ENCODE results near the gene UBE2R2.
"Not testable (repeated sequence)": the region's sequence is repeated elsewhere in the genome, so short reads cannot be mapped to it uniquely, and the experiment has no call there.

UBE2R2 gene

DNA sequence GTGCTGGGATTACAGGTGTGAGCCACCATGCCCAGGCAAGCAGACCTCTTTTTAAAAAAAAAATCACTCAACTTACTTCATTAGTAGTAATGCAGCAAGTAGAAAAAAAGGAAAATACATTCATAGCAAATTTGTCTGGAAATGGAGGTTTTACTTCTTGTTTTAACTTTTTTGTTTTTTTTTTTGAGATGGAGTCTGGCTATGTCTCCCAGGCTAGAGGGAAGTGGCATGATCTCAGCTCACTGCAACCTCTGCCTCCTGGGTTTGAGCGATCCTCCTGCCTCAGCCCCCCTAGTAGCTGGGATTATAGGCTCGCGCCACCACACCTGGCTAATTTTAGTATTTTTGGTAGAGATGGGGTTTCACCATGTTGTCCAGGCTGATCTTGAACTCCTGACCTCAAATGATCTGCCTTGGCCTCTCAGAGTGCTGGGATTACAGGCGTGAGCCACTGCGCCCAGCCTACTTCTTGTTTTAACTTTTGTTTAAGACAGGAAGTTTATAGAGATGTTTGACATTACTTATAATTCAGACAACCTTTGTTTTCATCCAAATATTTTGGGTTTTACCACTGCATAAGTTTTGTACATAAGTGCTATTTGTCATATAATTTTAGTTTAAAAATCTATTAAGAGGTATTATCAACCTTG, 26.5 kb downstream of the UBE2R2 start:
- DNase-seq: no peak

- no peak for DNase-seq
These were observed 29.3 kb downstream of the UBE2R2 start for GRCh38 chr9:33846231-33846630.

- DNase-seq: not testable (repeated sequence)
These were observed 30.9 kb downstream of the UBE2R2 start for GRCh38 chr9:33847894-33848205.

DNA sequence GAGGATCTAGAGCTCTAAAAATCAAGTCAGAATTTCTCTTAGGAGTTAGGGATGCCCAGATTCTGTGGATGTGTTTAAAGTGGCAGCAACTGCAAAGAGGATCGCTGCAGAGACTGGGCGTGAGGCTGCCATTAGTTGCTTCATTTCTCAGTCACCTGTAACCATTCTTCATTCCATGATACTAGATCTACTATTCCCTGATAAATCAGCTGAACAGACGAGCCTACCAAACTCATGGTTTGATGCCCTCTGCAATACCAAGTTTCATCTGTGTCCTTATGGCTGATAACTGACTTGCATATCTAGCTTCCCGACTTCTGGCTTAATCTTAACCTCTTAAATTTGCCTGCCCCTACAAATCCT, 33.3 kb downstream of the UBE2R2 start:
- DNase-seq: no peak

GRCh38 chr9:33850677-33851076, 33.7 kb downstream of the UBE2R2 start:
- DNase-seq: no peak

DNA sequence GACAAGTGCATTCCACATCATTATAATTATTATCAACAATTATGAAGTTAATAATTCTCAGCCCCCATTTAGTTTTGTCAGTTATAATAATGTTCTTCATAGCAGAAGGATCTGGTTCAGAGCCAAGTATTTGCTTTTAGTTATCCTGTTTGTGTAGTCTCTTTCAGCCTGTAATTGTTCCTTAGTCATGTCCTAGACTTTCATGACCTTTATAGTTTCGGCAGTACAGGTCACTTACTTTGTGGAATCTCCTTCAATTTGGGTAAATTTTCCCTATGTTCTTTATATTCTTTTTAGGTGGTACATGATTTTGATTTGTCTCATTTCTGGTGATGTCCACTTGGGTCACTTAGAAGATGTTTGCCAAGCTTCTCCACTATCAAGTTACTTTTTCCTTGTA, 34.3 kb downstream of the UBE2R2 start:
- DNase-seq: no peak

GRCh38 chr9:33852216-33852826, 35.4 kb downstream of the UBE2R2 start:
- DNase-seq: peak; percentile 48

DNA sequence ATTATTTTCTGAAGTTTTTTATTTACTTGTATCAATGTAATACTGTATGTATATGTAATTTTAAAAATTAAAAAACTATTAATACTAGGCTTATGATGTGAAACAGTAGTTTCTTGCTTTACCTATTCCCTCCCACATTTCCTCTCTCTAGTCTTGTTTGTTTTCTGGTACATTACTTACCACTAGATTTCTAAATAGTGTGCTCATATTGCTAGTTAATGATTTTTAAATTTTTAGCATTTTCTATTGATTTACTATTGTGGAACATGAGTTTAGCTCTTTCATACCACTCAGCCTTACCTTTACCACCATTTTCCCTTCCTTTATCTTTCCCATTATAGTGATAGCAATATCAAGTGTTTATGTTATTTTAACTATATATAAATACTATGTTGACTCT, 39.3 kb downstream of the UBE2R2 start:
- DNase-seq: no peak

GRCh38 chr9:33858423-33858822, 41.5 kb downstream of the UBE2R2 start:
- DNase-seq: no peak

GRCh38 chr9:33860200-33860871, 43.4 kb downstream of the UBE2R2 start:
- no peak for DNase-seq

DNA sequence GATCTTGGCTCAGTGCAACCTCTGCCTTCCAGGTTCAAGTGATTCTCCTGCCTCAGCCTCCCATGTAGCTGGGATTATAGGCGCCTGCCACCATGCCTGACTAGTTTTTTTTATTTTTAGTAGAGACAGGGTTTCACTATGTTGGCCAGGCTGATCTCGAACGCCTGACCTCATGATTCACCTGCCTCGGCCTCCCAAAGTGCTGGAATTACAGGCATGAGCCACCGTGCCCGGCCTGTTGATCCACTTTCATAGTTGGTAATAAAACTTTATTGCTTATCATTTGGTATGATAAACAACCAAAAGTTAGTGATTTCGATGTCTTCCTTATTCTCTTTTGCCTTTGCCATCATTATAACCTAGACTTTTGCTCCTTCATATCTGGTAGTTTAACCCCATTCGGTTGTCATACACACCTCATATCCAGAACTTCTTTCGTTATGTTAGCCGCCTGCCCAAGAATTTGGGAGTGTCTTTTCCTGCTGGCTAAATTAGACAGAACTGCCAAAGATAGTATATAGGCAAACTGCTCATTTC, 45.0 kb downstream of the UBE2R2 start:
- no peak for DNase-seq

DNA sequence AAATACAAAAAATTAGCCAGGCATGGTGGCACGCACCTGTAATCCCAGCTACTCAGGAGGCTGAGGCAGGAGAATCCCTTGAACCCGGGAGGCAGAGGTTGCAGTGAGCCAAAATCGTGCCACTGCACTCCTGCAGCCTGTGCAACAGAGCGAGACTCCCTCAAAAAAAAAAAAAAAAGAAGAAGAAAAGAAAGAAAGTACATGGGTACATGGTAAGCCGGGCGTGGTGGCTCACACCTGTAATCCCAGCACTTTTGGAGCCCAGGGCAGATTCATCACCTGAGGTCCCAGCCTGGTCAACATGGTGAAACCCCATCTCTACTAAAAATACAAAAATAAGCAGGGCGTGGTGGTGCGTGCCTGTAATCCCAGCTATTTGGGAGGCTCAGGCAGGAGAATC, 46.1 kb downstream of the UBE2R2 start:
- DNase-seq: not testable (repeated sequence)

DNA sequence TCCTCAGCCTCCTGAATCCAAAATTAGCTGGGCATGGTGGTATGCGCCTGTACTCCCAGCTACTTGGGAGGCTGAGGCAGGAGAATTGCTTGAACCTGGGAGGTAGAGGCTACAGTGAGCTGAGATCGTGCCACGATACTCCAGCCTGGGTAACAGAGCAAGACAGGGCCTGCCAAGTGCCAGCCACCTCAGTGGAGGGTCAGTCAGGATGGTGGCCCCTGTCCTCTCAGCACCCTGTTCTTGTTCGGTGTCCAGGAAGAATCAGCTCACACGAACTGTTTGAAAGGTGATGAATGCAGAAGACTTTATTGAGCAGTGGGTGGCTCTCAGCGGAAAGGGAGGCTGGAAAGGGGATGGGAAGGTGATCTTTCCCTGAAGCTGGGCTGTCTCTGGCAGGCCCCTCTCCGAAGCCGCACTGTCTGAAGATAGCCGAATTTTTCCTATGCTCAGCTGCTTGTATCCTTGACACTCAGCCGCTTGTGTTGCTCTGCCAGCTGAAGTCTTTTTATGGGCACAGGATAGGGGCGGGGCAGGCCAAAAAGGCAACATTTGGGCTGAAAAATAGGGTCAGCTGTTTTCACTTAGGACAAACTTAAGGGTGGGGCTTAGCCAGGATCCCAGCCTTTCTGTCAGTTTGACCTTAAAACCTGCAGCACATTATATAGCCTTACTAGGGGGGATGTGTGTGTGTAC, 50.9 kb downstream of the UBE2R2 start:
- no peak for DNase-seq

DNA sequence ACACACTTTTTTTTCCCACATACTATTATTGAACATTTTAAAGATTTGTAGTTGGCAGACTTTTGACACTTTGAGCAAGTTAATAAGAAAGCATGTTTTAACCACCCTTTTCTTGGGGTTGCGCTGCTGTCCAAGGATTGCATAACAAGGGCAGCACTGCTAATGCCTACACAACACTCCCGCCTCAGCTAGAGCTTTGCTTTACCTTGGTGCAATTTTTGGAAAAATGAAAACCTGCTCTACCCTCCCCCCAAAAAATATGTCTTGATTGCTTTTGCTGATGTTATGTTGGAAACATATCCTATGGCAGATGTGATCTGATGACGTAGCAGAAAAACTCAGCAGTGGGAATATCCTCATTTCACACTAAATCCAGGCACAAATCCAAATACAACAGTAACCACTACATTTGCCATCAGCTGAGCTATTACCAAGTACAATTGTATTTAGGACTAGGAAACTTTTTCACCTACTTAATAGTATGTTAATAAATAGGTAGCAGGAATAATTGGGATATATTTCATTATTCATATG, 51.5 kb downstream of the UBE2R2 start:
- DNase-seq: no peak

GRCh38 chr9:33869243-33869642, 52.3 kb downstream of the UBE2R2 start:
- not testable (repeated sequence) for DNase-seq

DNA sequence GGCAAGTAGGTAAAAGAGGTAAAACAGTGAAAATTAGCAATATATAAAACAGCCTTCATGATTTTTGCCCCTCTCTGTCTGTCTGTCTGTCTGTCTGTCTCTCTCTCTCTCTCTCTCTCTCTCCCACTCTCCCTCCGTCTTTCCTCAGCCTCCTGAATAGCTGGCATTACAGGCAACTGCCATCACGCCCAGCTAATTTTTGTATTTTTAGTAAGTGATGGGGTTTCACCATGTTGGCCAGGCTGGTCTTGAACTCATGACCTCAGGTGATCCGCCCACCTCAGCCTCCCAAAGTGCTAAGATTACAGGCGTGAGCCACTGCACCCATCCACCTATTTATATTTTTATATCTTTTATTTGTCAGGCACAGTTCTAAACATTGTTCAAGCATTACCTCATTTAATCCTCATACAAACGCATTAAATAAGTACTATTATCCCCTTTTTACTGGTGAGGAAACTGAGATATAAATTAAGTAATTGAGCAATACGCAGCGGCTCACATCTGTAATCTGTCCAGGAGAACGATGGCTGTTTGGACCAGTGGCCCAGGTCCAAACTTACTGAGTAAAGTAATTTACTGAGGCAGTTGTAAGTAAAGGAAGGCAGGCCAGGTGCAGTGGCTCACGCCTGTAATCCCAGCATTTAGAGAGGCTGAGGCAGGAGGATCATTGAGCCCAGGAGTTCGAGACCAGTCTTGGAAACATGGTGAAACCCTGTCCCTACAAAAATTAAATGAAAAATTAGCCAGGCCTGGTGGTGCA, 60.9 kb downstream of the UBE2R2 start:
- no peak for DNase-seq

- no peak for DNase-seq
These were observed 61.9 kb downstream of the UBE2R2 start for GRCh38 chr9:33878691-33879366.

DNA sequence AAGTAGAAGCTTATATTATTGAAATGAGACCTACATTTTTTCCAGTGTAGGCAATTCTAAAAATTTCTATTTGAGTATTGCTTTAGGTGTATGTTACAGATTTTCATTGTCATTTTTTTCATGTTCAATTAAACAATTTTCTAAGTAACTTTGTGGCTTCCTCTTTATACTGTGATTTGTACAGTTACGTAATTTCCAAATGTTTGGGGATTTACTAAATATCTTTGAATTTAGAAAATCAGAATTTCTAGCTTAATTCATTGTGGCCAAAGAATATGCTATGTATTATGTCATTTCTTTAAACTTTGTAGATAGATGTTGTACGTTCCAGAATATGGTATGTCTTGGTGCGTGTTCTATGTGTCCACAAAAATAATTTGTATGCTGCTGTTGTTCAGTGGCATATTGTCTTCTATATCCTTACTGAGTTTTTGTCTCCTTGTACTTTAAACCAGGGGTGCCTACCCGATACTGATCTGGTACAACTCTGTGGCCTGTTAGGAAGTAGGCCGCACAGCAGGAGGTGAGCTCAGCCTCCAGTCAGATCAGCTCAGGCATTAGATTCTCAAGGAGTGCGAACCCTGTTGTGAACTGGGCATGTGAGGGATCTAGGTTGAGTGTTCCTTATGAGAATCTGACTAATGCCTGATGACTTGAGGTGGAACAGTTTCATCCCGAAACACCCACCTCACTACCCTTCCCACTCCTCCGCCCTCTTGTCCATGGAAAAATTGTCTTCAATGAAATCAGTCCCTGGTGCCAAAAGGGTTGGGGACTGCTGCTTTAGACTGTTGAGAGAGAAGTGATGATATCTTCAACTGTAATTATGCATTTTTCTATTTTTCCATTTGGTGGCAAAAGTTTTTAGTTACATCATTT, 63.5 kb downstream of the UBE2R2 start:
- no peak for DNase-seq

GRCh38 chr9:33881635-33882034, 64.7 kb downstream of the UBE2R2 start:
- no peak for DNase-seq

- DNase-seq: no peak
These were observed 68.1 kb downstream of the UBE2R2 start for GRCh38 chr9:33884856-33885701.
